H1 (cell line): Measurements from ENCODE around the gene MAP1LC3C. TPM values are rescaled to one million over a fixed set of nuclear protein-coding genes. Genes with fewer than 3 reads are reported as not detected.

Experiments
- TAF7 ChIP-seq: optimal IDR thresholded peaks from 2 replicates; pipeline ENCODE3; 2011; ENCODE audit warnings: low read depth, mild to moderate bottlenecking, inconsistent platforms, low read length, moderate library complexity, borderline replicate concordance
- polyA plus RNA-seq, 7 experiments: library from polyadenylated mRNA; depleted of rRNA in 3 of 7; stranded (reverse) in 5 of 7; unstranded in 2 of 7; fragments of >200 nt in 5 of 7; fragments of 200-250 nt in 2 of 7; gene quantifications; 1 replicate in 5 of 7; 2 replicates in 1 of 7; 4 replicates in 1 of 7; pipeline versions ENCODE4 v1.2.1 to v1.2.3, GENCODE V29; 2011 to 2013; ENCODE audit warnings: missing spikeins in 2 of 7, mixed read lengths in 2 of 7
- total RNA-seq: library from RNA; stranded (reverse); fragmentation: NEBNext Ultra II Directional; extraction: Animal tissue kit (Norgen Biotek cat#: 25700); gene quantifications from 2 replicates; pipeline ENCODE4 v1.2.1, GENCODE V29; 2021

Gene MAP1LC3C
- total and polyA plus RNA-seq, 2 of the 8 experiments (the other 6 are each of a cell fraction or from before 2014, with no cell fraction given), result 1.7 to 3.2 TPM

DNA sequence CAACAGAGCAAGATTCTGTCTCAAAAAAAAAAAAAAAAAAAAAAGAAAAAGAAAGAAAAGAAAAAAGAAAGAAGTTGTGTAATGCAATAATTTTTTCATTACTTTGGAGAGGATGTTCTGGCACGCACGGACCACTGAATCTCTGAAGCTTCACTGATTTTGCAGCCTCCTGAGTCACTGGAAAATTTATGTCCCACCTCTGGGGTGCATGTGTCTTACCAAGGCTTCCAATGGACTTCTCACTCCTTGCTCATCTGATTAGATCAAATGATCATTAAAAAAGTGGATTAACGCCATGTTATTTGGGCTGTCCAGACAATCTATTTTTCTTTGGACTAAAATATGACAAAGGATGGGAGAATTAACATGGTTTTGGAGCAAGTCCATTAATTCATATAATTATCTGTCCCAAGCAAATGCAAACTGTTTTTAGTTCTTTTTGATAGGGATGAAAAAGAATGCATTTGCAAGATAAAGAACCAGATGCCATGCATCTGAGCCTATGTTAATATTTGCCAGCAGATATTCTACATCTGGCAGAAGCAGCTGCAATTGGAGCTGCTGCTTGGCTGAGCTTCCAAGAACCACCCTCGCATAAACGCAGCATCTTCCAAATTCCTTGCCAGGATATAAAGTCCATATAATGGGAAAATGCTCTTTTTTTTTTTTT is 10.1 kb upstream of the MAP1LC3C start (continued):
- TF ChIP-seq TAF7, result no peak
